Esophagus squamous epithelium (tissue), 5 donors: ENCODE data around the gene CENPT. TPM values are rescaled to one million over a fixed set of nuclear protein-coding genes. Genes with fewer than 3 reads are reported as not detected.

Experiments
- DNase-seq: peaks from one replicate; lab custom pipeline; 2025; lab: John Stamatoyannopoulos, UW
- H3K27ac ChIP-seq, 4 donors: fragments of 200-600 bp; sonication (generic); one replicate each; pipeline ENCODE4 v1.5.1; 2016 to 2019; ENCODE audit warnings: mild to moderate bottlenecking in 1 of 4
- H3K27me3 ChIP-seq, 4 donors: fragments of 200-600 bp; sonication (generic); 1 replicate in 3 of 4; 2 replicates in 1 of 4; pipeline versions ENCODE4 v1.5.1 to v1.6.0; 2017 to 2021; ENCODE audit warnings: antibody characterized with exemption in 1 of 4
- H3K36me3 ChIP-seq, 3 donors: fragments of 200-600 bp; sonication (generic); one replicate each; pipeline ENCODE4 v1.5.1; 2016 to 2019
- H3K4me1 ChIP-seq, 3 donors: fragments of 200-600 bp; sonication (generic); one replicate each; pipeline ENCODE4 v1.5.1; 2017 to 2019
- H3K4me3 ChIP-seq, 4 donors: fragments of 200-600 bp; sonication (generic); 1 replicate in 3 of 4; 2 replicates in 1 of 4; pipeline ENCODE4 v1.5.1; 2016 to 2019; ENCODE audit warnings: mild to moderate bottlenecking in 2 of 4, moderate library complexity in 1 of 4
- H3K9me3 ChIP-seq, 3 donors: fragments of 200-600 bp; sonication (generic); one replicate each; pipeline ENCODE4 v1.5.1; 2016 to 2019
- CTCF ChIP-seq, 6 experiments: fragments of 450-650 bp in 4 of 6; fragments of 200-600 bp in 2 of 6; sonication (generic) in 2 of 6; IDR thresholded peaks; one replicate each; pipeline ENCODE4 v1.5.1; 2016 to 2019; ENCODE audit warnings: antibody characterized with exemption in 6 of 6, mild to moderate bottlenecking in 4 of 6, moderate library complexity in 4 of 6
- POLR2A ChIP-seq, 4 donors: fragments of 450-650 bp; IDR thresholded peaks; one replicate each; pipeline ENCODE4 v1.6.1; 2017; ENCODE audit warnings: antibody characterized with exemption in 4 of 4, mild to moderate bottlenecking in 4 of 4, moderate library complexity in 3 of 4
- WGBS, 2 donors: methylation state at CpG; one replicate each; pipeline ENCODE4 v1.1.5; 2018; 5-methylcytosine and 5-hydroxymethylcytosine counted together
- intact Hi-C: fragments of 100-400 bp; cut with DNase I; formaldehyde crosslinking; loops from one replicate; pipeline ENCODE4 v1.15.0; 2022
- total RNA-seq, 4 donors: library from RNA; depleted of rRNA; stranded (reverse); fragments of >200 nt; gene quantifications; one replicate each; pipeline ENCODE4 v1.1.0, GENCODE V29; 2016
- donor health status: DM: yes; HTN: yes; CAD: no.

Gene CENPT
- total RNA-seq, 4 donors from 2014 or later, result 12.3 to 42.7 (median 19.6) TPM

GRCh38 chr16:67845291-67846062 lies 2.0 kb downstream of the CENPT start:
- H3K4me1 ChIP-seq, result peaks cover 41 to 76% (median 44%) of the 10 kb centered on the region in 3 donors
- TF ChIP-seq CTCF (IDR thresholded peaks at IDR 0.05) (no peak), POLR2A (IDR thresholded peaks at IDR 0.05) (no peak)
- H3K4me3 ChIP-seq, result peak overlapping the region in 3 of 4 donors; percentile 86 to 93 (median 89)
- WGBS, 2 donors, result 46 to 55% methylated on average over 3 to 4 of the region's 5 CpGs
- H3K27ac ChIP-seq, result peak overlapping the region; percentile 90 to 100 (median 98)
- DNase-seq, result no peak
- H3K9me3 ChIP-seq, result no peaks in the 10 kb centered on the region
- H3K36me3 ChIP-seq, result no peaks in the 10 kb centered on the region
- intact Hi-C loops, result no loop called here
- no peaks in the 10 kb centered on the region for H3K27me3 ChIP-seq

GRCh38 chr16:67844497-67844896 lies 3.0 kb downstream of the CENPT start:
- Histone ChIP-seq H3K4me3 (peak overlapping the region in 3 of 4 donors; percentile 1 to 86 (median 84)), H3K27ac (peak overlapping the region; percentile 90 to 100 (median 98)), H3K27me3 (no peaks in the 10 kb centered on the region), H3K4me1 (peaks cover 41 to 71% (median 44%) of the 10 kb centered on the region in 3 donors), H3K9me3 (no peaks in the 10 kb centered on the region), H3K36me3 (no peaks in the 10 kb centered on the region)
- WGBS, 2 donors, result 39 to 41% methylated on average over 4 of the region's 4 CpGs
- peak in 4 of 6 experiments; percentile 11 to 66 (median 46) for TF ChIP-seq CTCF (IDR thresholded peaks at IDR 0.05)
- no peak for TF ChIP-seq POLR2A (IDR thresholded peaks at IDR 0.05)
- intact Hi-C loops, result no loop called here
- no peak for DNase-seq

GRCh38 chr16:67843343-67843765 lies 4.1 kb downstream of the CENPT start:
- H3K27me3 ChIP-seq, result no peaks in the 10 kb centered on the region
- H3K9me3 ChIP-seq, result no peaks in the 10 kb centered on the region
- H3K36me3 ChIP-seq, result no peaks in the 10 kb centered on the region
- no peak for DNase-seq
- 18% methylated on average over 2 of the region's 11 CpGs; no CpG with 5 or more reads in 1 of the 2 donors for WGBS, 2 donors
- TF ChIP-seq CTCF (IDR thresholded peaks at IDR 0.05) (no peak), POLR2A (IDR thresholded peaks at IDR 0.05) (no peak)
- H3K27ac ChIP-seq, result peak overlapping the region; percentile 99 to 100 (median 100)
- H3K4me1 ChIP-seq, result peaks cover 40 to 60% (median 41%) of the 10 kb centered on the region in 3 donors
- intact Hi-C loops, result no loop called here
- H3K4me3 ChIP-seq, result peak overlapping the region; percentile 76 to 86 (median 82)

- WGBS, 2 donors, result 0% methylated on average over 4 to 29 of the region's 67 CpGs
- TF ChIP-seq POLR2A (IDR thresholded peaks at IDR 0.05), result no peak
- peak in 1 of 6 experiments; percentile 18 for TF ChIP-seq CTCF (IDR thresholded peaks at IDR 0.05)
- Histone ChIP-seq H3K9me3 (no peaks in the 10 kb centered on the region), H3K27me3 (no peaks in the 10 kb centered on the region), H3K36me3 (no peaks in the 10 kb centered on the region), H3K4me1 (peaks cover 33 to 56% (median 35%) of the 10 kb centered on the region in 3 donors), H3K27ac (peak overlapping the region; percentile 99 to 100 (median 100)), H3K4me3 (peak overlapping the region; percentile 76 to 86 (median 82))
- DNase-seq, result no peak
- intact Hi-C loops, result no loop called here
Observed at GRCh38 chr16:67842509-67843342, 4.8 kb downstream of the CENPT start.
